H1 (cell line): ENCODE results near the gene GSTA3. TPM values are rescaled to one million over a fixed set of nuclear protein-coding genes. Genes with fewer than 3 reads are reported as not detected.

Source experiments
- CTCF ChIA-PET: fragments of 300-600 bp; sonication (Branson Sonifier 250); formaldehyde crosslinking; loops from one replicate; lab custom pipeline; 2021; ENCODE audit not compliant: partially characterized antibody; lab: Charles Lee
- POLR2A ChIA-PET: fragments of 300-600 bp; sonication (Branson Sonifier 250); formaldehyde crosslinking; loops from one replicate; lab custom pipeline; 2021; ENCODE audit warnings: inconsistent platforms; ENCODE audit not compliant: partially characterized antibody; lab: Charles Lee
- DNase-seq, 2 experiments: peaks; one replicate each; pipeline versions ENCODE4 v3.0.0 to v3.0.0-alpha.2; 2010 to 2022; ENCODE audit warnings: low spot score in 2 of 2, low read depth in 1 of 2, mixed read lengths in 1 of 2
- FAIRE-seq: peaks from 2 replicates; lab custom pipeline; 2011; peaks lifted over from hg19 to GRCh38; lab: Jason Lieb, UNC
- H2AFZ ChIP-seq: 2 replicates; pipeline ENCODE4 v1.8.1; 2012; ENCODE audit warnings: low read length, inconsistent platforms
- H2AK5ac ChIP-seq: 2 replicates; pipeline ENCODE4 v1.6.1; 2013; ENCODE audit warnings: low read depth, low read length
- H2BK120ac ChIP-seq: replicated peaks from 2 replicates; pipeline ENCODE3; 2013; ENCODE audit warnings: low read depth, low read length, inconsistent platforms
- H2BK12ac ChIP-seq: 2 replicates; pipeline ENCODE4 v1.6.1; 2013; ENCODE audit warnings: low read depth, low read length
- H2BK15ac ChIP-seq: 2 replicates; pipeline ENCODE4 v1.6.1; 2013; ENCODE audit warnings: low read length
- H2BK20ac ChIP-seq: 2 replicates; pipeline ENCODE4 v1.6.1; 2013; ENCODE audit warnings: low read length
- H2BK5ac ChIP-seq: 2 replicates; pipeline ENCODE4 v1.6.1; 2013; ENCODE audit warnings: low read depth, low read length
- H3K14ac ChIP-seq: 2 replicates; pipeline ENCODE4 v1.6.1; 2013; ENCODE audit warnings: inconsistent platforms; ENCODE audit not compliant: insufficient read length
- H3K18ac ChIP-seq: 2 replicates; pipeline ENCODE4 v1.6.1; 2013; ENCODE audit warnings: low read length; ENCODE audit errors: extremely low read depth
- H3K23ac ChIP-seq: 2 replicates; pipeline ENCODE4 v1.6.1; 2013; ENCODE audit warnings: inconsistent platforms; ENCODE audit not compliant: insufficient read length
- H3K23me2 ChIP-seq: 2 replicates; pipeline ENCODE4 v1.6.1; 2013; ENCODE audit warnings: low read depth, low read length
- H3K27ac ChIP-seq: 2 replicates; pipeline ENCODE4 v1.6.1; 2011; ENCODE audit warnings: low read depth, low read length, inconsistent platforms
- H3K27me3 ChIP-seq, 4 experiments: replicated peaks in 1 of 4; 1 replicate in 1 of 4; 2 replicates in 3 of 4; pipeline versions ENCODE4 v1.6.1 to v1.8.1; 2011 to 2013; ENCODE audit warnings: low read length in 3 of 4, mild to moderate bottlenecking in 3 of 4, inconsistent platforms in 2 of 4, mixed read lengths in 2 of 4, moderate library complexity in 1 of 4; ENCODE audit not compliant: control insufficient read depth in 3 of 4, insufficient read depth in 3 of 4; ENCODE audit errors: extremely low read depth in 1 of 4
- H3K36me3 ChIP-seq, 4 experiments: 2 replicates each; pipeline versions ENCODE4 v1.6.1 to v1.8.1; 2011 to 2013; ENCODE audit warnings: mild to moderate bottlenecking in 4 of 4, low read length in 3 of 4, moderate library complexity in 2 of 4, control low read depth in 1 of 4, inconsistent platforms in 1 of 4; ENCODE audit not compliant: insufficient read depth in 4 of 4, control insufficient read depth in 2 of 4
- H3K4ac ChIP-seq: replicated peaks from 2 replicates; pipeline ENCODE3; 2013; ENCODE audit warnings: low read length, low read depth, mixed read lengths, inconsistent platforms; ENCODE audit not compliant: insufficient read length
- H3K4me1 ChIP-seq, 4 experiments: replicated peaks in 1 of 4; 1 replicate in 1 of 4; 2 replicates in 3 of 4; pipeline versions ENCODE4 v1.6.1 to v1.8.1; 2011 to 2013; ENCODE audit warnings: low read length in 3 of 4, inconsistent platforms in 2 of 4, mixed read lengths in 1 of 4; ENCODE audit not compliant: insufficient read depth in 4 of 4, control insufficient read depth in 3 of 4
- H3K4me2 ChIP-seq, 2 experiments: 2 replicates each; pipeline versions ENCODE4 v1.6.1 to v1.8.1; 2011 to 2013; ENCODE audit warnings: low read depth in 2 of 2, low read length in 2 of 2, control low read depth in 1 of 2, inconsistent platforms in 1 of 2, mild to moderate bottlenecking in 1 of 2; ENCODE audit not compliant: insufficient read depth in 1 of 2
- H3K4me3 ChIP-seq, 4 experiments: fragments of 200-600, 300-600 bp in 1 of 4; sonication (generic), shearing (Covaris generic), sonication (Bioruptor Twin) in 1 of 4; 2 replicates each; pipeline versions ENCODE4 v1.5.1 to v1.8.1; 2011 to 2016; ENCODE audit warnings: low read length in 4 of 4, low read depth in 3 of 4, control low read depth in 2 of 4, inconsistent platforms in 2 of 4, mild to moderate bottlenecking in 2 of 4, mixed read lengths in 1 of 4, moderate library complexity in 1 of 4; ENCODE audit not compliant: insufficient read depth in 2 of 4; ENCODE audit errors: extremely low read depth in 1 of 4
- H3K56ac ChIP-seq: replicated peaks from 2 replicates; pipeline ENCODE3; 2013; ENCODE audit warnings: low read depth, mild to moderate bottlenecking, mixed read lengths, low read length, inconsistent platforms; ENCODE audit not compliant: insufficient read length
- H3K79me1 ChIP-seq: 2 replicates; pipeline ENCODE4 v1.6.1; 2013; ENCODE audit warnings: low read depth, low read length, control low read depth
- H3K79me2 ChIP-seq, 2 experiments: 2 replicates each; pipeline versions ENCODE4 v1.6.1 to v1.8.1; 2012 to 2013; ENCODE audit warnings: low read length in 2 of 2, mild to moderate bottlenecking in 2 of 2, inconsistent platforms in 1 of 2; ENCODE audit not compliant: insufficient read depth in 2 of 2, control insufficient read depth in 1 of 2
- H3K9ac ChIP-seq, 4 experiments: replicated peaks in 1 of 4; 1 replicate in 1 of 4; 2 replicates in 3 of 4; pipeline versions ENCODE4 v1.6.1 to v1.8.1; 2011 to 2013; ENCODE audit warnings: low read depth in 3 of 4, low read length in 3 of 4, control low read depth in 2 of 4, mild to moderate bottlenecking in 2 of 4, moderate library complexity in 2 of 4, inconsistent platforms in 1 of 4; ENCODE audit errors: extremely low read depth in 1 of 4
- H3K9me3 ChIP-seq, 2 experiments: 2 replicates each; pipeline versions ENCODE4 v1.6.1 to v1.8.1; 2012 to 2013; ENCODE audit warnings: mild to moderate bottlenecking in 2 of 2, moderate library complexity in 2 of 2, control low read depth in 1 of 2, inconsistent platforms in 1 of 2, low read depth in 1 of 2, low read length in 1 of 2, mixed read lengths in 1 of 2; ENCODE audit not compliant: insufficient read depth in 2 of 2
- H4K20me1 ChIP-seq, 2 experiments: replicated peaks in 1 of 2; 2 replicates each; pipeline versions ENCODE3 to v1.8.1; 2011 to 2013; ENCODE audit warnings: inconsistent platforms in 2 of 2, low read length in 2 of 2, mild to moderate bottlenecking in 1 of 2; ENCODE audit not compliant: insufficient read depth in 2 of 2, control insufficient read depth in 1 of 2
- H4K5ac ChIP-seq: 2 replicates; pipeline ENCODE4 v1.6.1; 2013; ENCODE audit warnings: low read length, low read depth, mixed read lengths, inconsistent platforms; ENCODE audit not compliant: insufficient read length
- H4K8ac ChIP-seq: 2 replicates; pipeline ENCODE4 v1.8.0; 2013; ENCODE audit warnings: mild to moderate bottlenecking, moderate library complexity, low read length, inconsistent platforms; ENCODE audit not compliant: insufficient read depth; ENCODE audit errors: extremely low read depth
- H4K91ac ChIP-seq: replicated peaks from 2 replicates; pipeline ENCODE3; 2013; ENCODE audit warnings: low read length, mixed read lengths, inconsistent platforms; ENCODE audit not compliant: insufficient read length
- CHD2 ChIP-seq: IDR thresholded peaks from 2 replicates; pipeline ENCODE4 v1.6.1; 2012; ENCODE audit warnings: low read length, improper control_type of control experiment
- EP300 ChIP-seq, 2 experiments: IDR thresholded peaks; 1 replicate in 1 of 2; 2 replicates in 1 of 2; pipeline ENCODE4 v1.6.1; 2011 to 2012; ENCODE audit warnings: low read depth in 2 of 2, low read length in 2 of 2, mild to moderate bottlenecking in 2 of 2, borderline replicate concordance in 1 of 2, inconsistent platforms in 1 of 2, moderate library complexity in 1 of 2
- EZH2 ChIP-seq: fragments of 200-600 bp; sonication (generic); IDR thresholded peaks from 2 replicates; pipeline ENCODE4 v1.7.1; 2012; ENCODE audit warnings: low read depth, mild to moderate bottlenecking, moderate library complexity, low read length, inconsistent platforms; ENCODE audit not compliant: severe bottlenecking
- HDAC2 ChIP-seq, 2 experiments: fragments of 300-600 bp in 1 of 2; sonication (generic) in 1 of 2; IDR thresholded peaks; 2 replicates each; pipeline ENCODE4 v1.6.1; 2011 to 2012; ENCODE audit warnings: low read depth in 2 of 2, low read length in 2 of 2, mild to moderate bottlenecking in 2 of 2, moderate library complexity in 2 of 2, borderline replicate concordance in 1 of 2, inconsistent platforms in 1 of 2
- JUN ChIP-seq: IDR thresholded peaks from 2 replicates; pipeline ENCODE4 v1.6.1; 2011; ENCODE audit warnings: low read depth, mild to moderate bottlenecking, improper control_type of control experiment, low read length
- KDM5A ChIP-seq: fragments of 200-600 bp; IDR thresholded peaks from 2 replicates; pipeline ENCODE4 v1.7.1; 2012; ENCODE audit warnings: mild to moderate bottlenecking, low read length, inconsistent platforms, mixed read lengths
- NANOG ChIP-seq: IDR thresholded peaks from 2 replicates; pipeline ENCODE4 v1.6.1; 2011; ENCODE audit warnings: low read length, low read depth, mild to moderate bottlenecking, inconsistent platforms; ENCODE audit not compliant: insufficient read depth, poor library complexity, severe bottlenecking
- SAP30 ChIP-seq: fragments of 300-600 bp; sonication (generic); IDR thresholded peaks from 2 replicates; pipeline ENCODE4 v1.7.1; 2012; ENCODE audit warnings: low read length, moderate library complexity, mild to moderate bottlenecking, inconsistent platforms; ENCODE audit not compliant: insufficient read depth, insufficient replicate concordance
- SIRT6 ChIP-seq: IDR thresholded peaks from one replicate; pipeline ENCODE4 v1.7.1; 2012; ENCODE audit warnings: low read length, inconsistent platforms
- SIX5 ChIP-seq: IDR thresholded peaks from 2 replicates; pipeline ENCODE4 v1.6.1; 2011; ENCODE audit warnings: mild to moderate bottlenecking, low read depth, low read length
- TAF7 ChIP-seq: optimal IDR thresholded peaks from 2 replicates; pipeline ENCODE3; 2011; ENCODE audit warnings: low read depth, mild to moderate bottlenecking, inconsistent platforms, low read length, moderate library complexity, borderline replicate concordance
- TBP ChIP-seq: IDR thresholded peaks from 2 replicates; pipeline ENCODE4 v1.6.1; 2011; ENCODE audit warnings: low read depth, low read length, improper control_type of control experiment
- YY1 ChIP-seq: IDR thresholded peaks from 2 replicates; pipeline ENCODE4 v1.6.1; 2011; ENCODE audit warnings: low read depth, mild to moderate bottlenecking, low read length
- ZNF274 ChIP-seq: IDR thresholded peaks from 2 replicates; pipeline ENCODE4 v1.7.0; 2012; ENCODE audit warnings: low read length, borderline replicate concordance; ENCODE audit errors: extremely low read depth
- WGBS, 2 experiments: shearing (Covaris generic) in 1 of 2; methylation state at CpG; one replicate each; pipeline versions ENCODE4 v1.1.6 to v1.1.7; 2013 to 2015; ENCODE audit warnings: low lambda C conversion rate in 2 of 2, mixed read lengths in 2 of 2, inconsistent platforms in 1 of 2, low coverage in 1 of 2, missing lambda C conversion rate in 1 of 2; ENCODE audit not compliant: insufficient replicate concordance in 2 of 2, insufficient coverage in 1 of 2, insufficient read length in 1 of 2; ENCODE audit errors: extremely low coverage in 1 of 2, missing lambda C conversion rate in 1 of 2; 5-methylcytosine and 5-hydroxymethylcytosine counted together
- polyA plus RNA-seq, 7 experiments: library from polyadenylated mRNA; depleted of rRNA in 3 of 7; stranded (reverse) in 5 of 7; unstranded in 2 of 7; fragments of >200 nt in 5 of 7; fragments of 200-250 nt in 2 of 7; gene quantifications; 1 replicate in 5 of 7; 2 replicates in 1 of 7; 4 replicates in 1 of 7; pipeline versions ENCODE4 v1.2.1 to v1.2.3, GENCODE V29; 2011 to 2013; ENCODE audit warnings: missing spikeins in 2 of 7, mixed read lengths in 2 of 7
- total RNA-seq: library from RNA; stranded (reverse); fragmentation: NEBNext Ultra II Directional; extraction: Animal tissue kit (Norgen Biotek cat#: 25700); gene quantifications from 2 replicates; pipeline ENCODE4 v1.2.1, GENCODE V29; 2021

The GSTA3 gene
- total and polyA plus RNA-seq, 2 of the 8 experiments (the other 6 are each of a cell fraction or from before 2014, with no cell fraction given), result not detected

- Histone ChIP-seq H3K14ac (no peak overlapping the region), H3K56ac (no peak overlapping the region), H3K23ac (no peak overlapping the region), H2AFZ (no peak overlapping the region), H3K4me3 (no peak overlapping the region), H3K4me2 (no peak overlapping the region), H2BK12ac (no peak overlapping the region), H3K27me3 (peaks cover 0 to 1% (median 0%) of the 10 kb centered on the region in 4 experiments; a peak in 1 of 7 replicates), H3K18ac (no peak overlapping the region), H2BK15ac (no peak overlapping the region), H4K8ac (no peak overlapping the region), H4K91ac (no peak overlapping the region), H4K20me1 (no peaks in the 10 kb centered on the region), H3K9ac (no peak overlapping the region), H3K27ac (no peak overlapping the region), H3K4ac (no peak overlapping the region), H3K23me2 (no peaks in the 10 kb centered on the region), H2BK120ac (no peak overlapping the region), H3K4me1 (no peaks in the 10 kb centered on the region), H3K36me3 (no peaks in the 10 kb centered on the region), H3K79me1 (no peaks in the 10 kb centered on the region), H3K9me3 (peaks cover 3 to 4% of the 10 kb centered on the region in 2 experiments; a peak in 3 of 4 replicates), H2AK5ac (no peak overlapping the region), H2BK5ac (no peak overlapping the region), H3K79me2 (no peaks in the 10 kb centered on the region), H2BK20ac (no peak overlapping the region), H4K5ac (no peak overlapping the region)
- POLR2A ChIA-PET, result no interaction called here
- CTCF ChIA-PET, result interaction anchor here (0.6 to 0.8 kb wide), 4 partner anchors 12 to 835 kb away, joined by 3 read pairs; no protein-coding TSS in a partner anchor
- WGBS, 2 experiments, result 84% methylated on average over 4 of the region's 4 CpGs; no CpG with 5 or more reads in 1 of the 2 experiments
- no peak for FAIRE-seq
- no peak for DNase-seq
- TF ChIP-seq SIRT6, result no peak
- TF ChIP-seq EP300 (IDR thresholded peaks at IDR 0.05; ENCODE audit: borderline replicate concordance in 1 of 2, low read depth in 2 of 2, low read length in 2 of 2), result no peak
- TF ChIP-seq EZH2, result no peak
- TF ChIP-seq JUN, result no peak
- TF ChIP-seq ZNF274, result no peak
- no peak for TF ChIP-seq HDAC2 (IDR thresholded peaks at IDR 0.05; ENCODE audit: borderline replicate concordance in 1 of 2, low read depth in 2 of 2, low read length in 2 of 2)
- TF ChIP-seq YY1, result no peak
- TF ChIP-seq SAP30, result no peak
- TF ChIP-seq TAF7, result no peak
- TF ChIP-seq TBP, result no peak
- no peak for TF ChIP-seq KDM5A
- TF ChIP-seq SIX5, result no peak
- no peak for TF ChIP-seq NANOG
- TF ChIP-seq CHD2, result no peak
Measured at GRCh38 chr6:52893221-52893620, 16.3 kb downstream of the GSTA3 start.
